ENCODE measurements around the gene PHB1.

PHB1 gene

DNA sequence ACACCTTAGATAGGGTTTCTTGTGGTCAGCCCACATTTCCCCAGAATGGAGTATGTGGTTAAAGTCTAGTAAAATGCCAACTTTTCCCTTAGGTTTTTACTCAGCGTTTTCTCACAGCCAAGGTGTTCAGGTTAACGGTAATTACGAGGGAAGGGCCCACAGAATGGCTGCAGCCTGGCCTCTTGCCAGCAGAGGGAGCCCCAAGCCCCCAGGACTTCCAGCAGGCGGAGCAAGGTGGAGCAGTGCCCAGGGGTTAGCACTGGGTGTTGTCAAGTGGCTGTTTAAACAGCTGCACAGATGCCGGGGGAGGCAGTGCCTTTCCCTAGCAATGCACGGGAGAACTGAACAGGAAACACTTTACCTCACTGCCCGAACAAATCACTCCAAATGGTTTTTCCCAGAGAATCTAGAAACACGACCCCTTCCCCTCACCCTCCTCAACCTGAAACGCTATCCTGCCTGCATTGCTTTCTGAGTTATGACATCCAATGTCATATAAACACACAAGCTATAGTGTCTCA is 6.6 kb downstream of the PHB1 start:
- Histone ChIP-seq H3K27me3 (ENCODE audit: control insufficient read depth in 5 of 5, insufficient read depth in 4 of 5, low read length in 5 of 5) (no peaks in the 10 kb centered on the region), H3K36me3 (ENCODE audit: control insufficient read depth in 5 of 5, insufficient read depth in 5 of 5, low read length in 5 of 5) (peaks cover 28 to 95% (median 89%) of the 10 kb centered on the region in 5 donors), H3K9ac (ENCODE audit: low read length in 5 of 5) (no peak overlapping the region), H3K4me1 (ENCODE audit: control insufficient read depth in 5 of 5, insufficient read depth in 5 of 5, low read length in 5 of 5) (peaks cover 0 to 2% (median 0%) of the 10 kb centered on the region in 5 donors), H3K9me3 (ENCODE audit: control insufficient read depth in 5 of 5, low read length in 5 of 5) (no peaks in the 10 kb centered on the region), H3K4me3 (ENCODE audit: low read depth in 1 of 5, low read length in 5 of 5) (no peak overlapping the region), H3K27ac (ENCODE audit: low read depth, low read length) (no peak overlapping the region)

GRCh38 chr17:49407086-49407485 is 7.6 kb downstream of the PHB1 start:
- no peaks in the 10 kb centered on the region for H3K27me3 ChIP-seq (ENCODE audit: control insufficient read depth in 5 of 5, insufficient read depth in 4 of 5, low read length in 5 of 5)
- H3K4me3 ChIP-seq (ENCODE audit: low read depth in 1 of 5, low read length in 5 of 5) = no peak overlapping the region
- H3K36me3 ChIP-seq (ENCODE audit: control insufficient read depth in 5 of 5, insufficient read depth in 5 of 5, low read length in 5 of 5) = peaks cover 26 to 93% (median 88%) of the 10 kb centered on the region in 5 donors
- H3K27ac ChIP-seq (ENCODE audit: low read depth, low read length) = no peak overlapping the region
- H3K4me1 ChIP-seq (ENCODE audit: control insufficient read depth in 5 of 5, insufficient read depth in 5 of 5, low read length in 5 of 5) = peaks cover 0 to 2% (median 0%) of the 10 kb centered on the region in 5 donors
- no peaks in the 10 kb centered on the region for H3K9me3 ChIP-seq (ENCODE audit: control insufficient read depth in 5 of 5, low read length in 5 of 5)
- H3K9ac ChIP-seq (ENCODE audit: low read length in 5 of 5) = no peak overlapping the region

GRCh38 chr17:49406421-49407061 is 8.1 kb downstream of the PHB1 start:
- Histone ChIP-seq H3K27me3 (ENCODE audit: control insufficient read depth in 5 of 5, insufficient read depth in 4 of 5, low read length in 5 of 5) (no peaks in the 10 kb centered on the region), H3K4me3 (ENCODE audit: low read depth in 1 of 5, low read length in 5 of 5) (no peak overlapping the region), H3K9ac (ENCODE audit: low read length in 5 of 5) (no peak overlapping the region), H3K27ac (ENCODE audit: low read depth, low read length) (no peak overlapping the region), H3K36me3 (ENCODE audit: control insufficient read depth in 5 of 5, insufficient read depth in 5 of 5, low read length in 5 of 5) (peaks cover 21 to 87% (median 83%) of the 10 kb centered on the region in 5 donors), H3K9me3 (ENCODE audit: control insufficient read depth in 5 of 5, low read length in 5 of 5) (no peaks in the 10 kb centered on the region), H3K4me1 (ENCODE audit: control insufficient read depth in 5 of 5, insufficient read depth in 5 of 5, low read length in 5 of 5) (peaks cover 0 to 2% (median 0%) of the 10 kb centered on the region in 5 donors)

DNA sequence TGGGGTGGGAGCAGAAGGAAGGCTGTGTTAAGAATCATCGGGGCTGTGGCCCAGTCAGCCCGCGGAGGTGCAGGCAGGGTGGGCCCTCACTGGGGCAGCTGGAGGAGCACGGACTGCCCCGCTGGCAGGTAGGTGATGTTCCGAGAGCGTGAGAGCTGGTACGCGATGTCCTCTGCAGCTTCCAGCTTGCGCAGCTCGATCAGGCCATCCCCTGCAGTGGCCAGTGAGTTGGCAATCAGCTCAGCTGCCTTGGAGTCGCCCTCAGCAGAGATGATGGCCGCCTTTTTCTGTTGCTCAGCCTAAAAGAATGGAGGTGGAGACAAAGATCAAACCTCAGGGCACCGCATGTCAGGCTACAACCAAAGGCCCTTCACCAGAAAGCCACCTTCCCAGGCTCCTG is 9.8 kb downstream of the PHB1 start:
- Histone ChIP-seq H3K27ac (ENCODE audit: low read depth, low read length) (no peak overlapping the region), H3K27me3 (ENCODE audit: control insufficient read depth in 5 of 5, insufficient read depth in 4 of 5, low read length in 5 of 5) (no peaks in the 10 kb centered on the region)

DNA sequence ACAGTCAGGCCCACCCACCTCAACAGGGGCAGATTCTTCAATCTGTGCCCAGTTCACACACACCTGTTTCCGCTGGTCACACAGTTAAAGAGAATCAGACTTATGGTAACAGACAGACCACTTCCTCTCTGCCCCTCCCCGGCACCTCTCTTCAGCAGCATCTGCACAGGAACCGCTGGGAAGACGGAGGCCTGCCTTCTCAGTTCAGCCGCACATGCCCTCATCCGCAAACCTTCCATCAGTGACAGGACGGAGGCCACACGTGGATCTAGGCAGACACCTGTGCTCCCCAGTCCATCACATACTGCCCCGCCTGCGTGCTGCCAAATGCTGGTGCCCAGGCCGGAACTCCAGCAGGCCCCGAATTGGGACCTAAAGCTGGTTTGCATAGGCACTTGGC is 10.3 kb downstream of the PHB1 start:
- H3K27me3 ChIP-seq (ENCODE audit: control insufficient read depth in 5 of 5, insufficient read depth in 4 of 5, low read length in 5 of 5) = no peaks in the 10 kb centered on the region
- H3K9ac ChIP-seq (ENCODE audit: low read length in 5 of 5) = no peak overlapping the region
- peaks cover 13 to 66% (median 64%) of the 10 kb centered on the region in 5 donors for H3K36me3 ChIP-seq (ENCODE audit: control insufficient read depth in 5 of 5, insufficient read depth in 5 of 5, low read length in 5 of 5)
- H3K9me3 ChIP-seq (ENCODE audit: control insufficient read depth in 5 of 5, low read length in 5 of 5) = no peaks in the 10 kb centered on the region
- no peak overlapping the region for H3K4me3 ChIP-seq (ENCODE audit: low read depth in 1 of 5, low read length in 5 of 5)
- no peak overlapping the region for H3K27ac ChIP-seq (ENCODE audit: low read depth, low read length)
- H3K4me1 ChIP-seq (ENCODE audit: control insufficient read depth in 5 of 5, insufficient read depth in 5 of 5, low read length in 5 of 5) = peaks cover 0 to 2% (median 0%) of the 10 kb centered on the region in 5 donors

More for the DNA sequence above, 9.8 kb downstream of the PHB1 start:
- H3K9ac ChIP-seq (ENCODE audit: low read length in 5 of 5) = no peak overlapping the region
- H3K9me3 ChIP-seq (ENCODE audit: control insufficient read depth in 5 of 5, low read length in 5 of 5) = no peaks in the 10 kb centered on the region
- peaks cover 13 to 71% (median 67%) of the 10 kb centered on the region in 5 donors for H3K36me3 ChIP-seq (ENCODE audit: control insufficient read depth in 5 of 5, insufficient read depth in 5 of 5, low read length in 5 of 5)
- H3K4me3 ChIP-seq (ENCODE audit: low read depth in 1 of 5, low read length in 5 of 5) = no peak overlapping the region
- peaks cover 0 to 2% (median 0%) of the 10 kb centered on the region in 5 donors for H3K4me1 ChIP-seq (ENCODE audit: control insufficient read depth in 5 of 5, insufficient read depth in 5 of 5, low read length in 5 of 5)

DNA sequence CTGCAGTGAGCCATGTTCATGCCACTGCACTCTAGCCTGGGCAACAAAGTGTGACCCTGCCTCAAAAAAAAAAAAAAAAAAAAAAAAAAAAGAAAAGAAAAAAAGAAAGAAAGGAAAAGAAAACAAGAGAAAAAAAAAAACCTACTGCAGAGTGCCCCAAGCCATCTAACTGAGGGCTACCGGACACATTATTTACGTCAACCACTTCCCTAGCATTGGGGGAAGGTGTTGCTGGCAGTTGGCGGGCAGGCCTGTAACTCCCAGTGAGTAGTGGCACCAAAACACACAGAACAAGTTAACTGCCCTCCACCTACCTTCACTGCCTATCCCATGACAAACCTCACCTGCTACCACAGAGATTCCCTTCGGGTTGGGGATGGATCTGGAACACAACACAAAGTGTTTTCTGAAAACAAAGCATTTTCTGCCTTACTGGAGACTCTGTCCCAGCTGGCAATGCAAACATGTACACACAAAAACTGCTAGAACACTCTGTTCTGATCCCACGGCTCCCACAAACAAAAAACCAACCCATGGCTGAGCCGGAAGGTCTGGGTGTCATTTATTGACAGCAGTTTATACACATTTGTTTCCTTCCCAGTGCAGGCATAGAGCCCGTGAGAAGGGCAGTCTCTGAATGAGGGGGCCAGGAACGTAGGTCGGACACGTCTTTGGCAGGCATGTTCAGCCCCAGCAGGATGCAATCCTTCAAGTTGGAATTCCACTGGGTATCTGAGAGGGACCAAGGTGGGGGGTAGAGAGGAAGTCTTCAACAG is 11.0 kb downstream of the PHB1 start:
- Histone ChIP-seq H3K36me3 (ENCODE audit: control insufficient read depth in 5 of 5, insufficient read depth in 5 of 5, low read length in 5 of 5) (peaks cover 13 to 60% (median 58%) of the 10 kb centered on the region in 5 donors), H3K4me1 (ENCODE audit: control insufficient read depth in 5 of 5, insufficient read depth in 5 of 5, low read length in 5 of 5) (peaks cover 0 to 2% (median 0%) of the 10 kb centered on the region in 5 donors), H3K27me3 (ENCODE audit: control insufficient read depth in 5 of 5, insufficient read depth in 4 of 5, low read length in 5 of 5) (no peaks in the 10 kb centered on the region), H3K27ac (ENCODE audit: low read depth, low read length) (no peak overlapping the region), H3K4me3 (ENCODE audit: low read depth in 1 of 5, low read length in 5 of 5) (no peak overlapping the region), H3K9me3 (ENCODE audit: control insufficient read depth in 5 of 5, low read length in 5 of 5) (no peaks in the 10 kb centered on the region), H3K9ac (ENCODE audit: low read length in 5 of 5) (no peak overlapping the region)

DNA sequence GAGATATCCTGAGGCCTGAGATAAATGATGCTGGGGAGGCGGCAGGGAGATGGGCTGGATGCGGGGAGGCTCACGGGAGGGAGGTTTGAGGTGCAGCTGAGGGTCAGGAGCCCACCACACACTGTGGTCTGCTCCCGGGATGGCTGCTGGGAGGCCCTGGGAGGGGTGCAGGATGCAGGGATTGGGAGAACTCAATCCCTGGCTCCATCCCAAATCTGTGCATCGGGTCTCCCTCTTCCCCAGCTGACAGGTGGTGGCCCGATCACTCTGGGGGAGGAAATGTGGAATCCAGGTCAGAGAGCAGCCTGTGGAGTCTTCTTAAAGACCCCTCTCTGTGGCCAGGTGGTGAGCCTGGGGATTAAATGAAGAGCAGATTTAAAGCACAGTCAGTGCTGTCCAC is 12.0 kb downstream of the PHB1 start:
- Histone ChIP-seq H3K4me3 (ENCODE audit: low read depth in 1 of 5, low read length in 5 of 5) (no peak overlapping the region), H3K27me3 (ENCODE audit: control insufficient read depth in 5 of 5, insufficient read depth in 4 of 5, low read length in 5 of 5) (no peaks in the 10 kb centered on the region), H3K36me3 (ENCODE audit: control insufficient read depth in 5 of 5, insufficient read depth in 5 of 5, low read length in 5 of 5) (peaks cover 12 to 51% (median 48%) of the 10 kb centered on the region in 5 donors), H3K27ac (ENCODE audit: low read depth, low read length) (no peak overlapping the region), H3K9me3 (ENCODE audit: control insufficient read depth in 5 of 5, low read length in 5 of 5) (no peaks in the 10 kb centered on the region), H3K9ac (ENCODE audit: low read length in 5 of 5) (no peak overlapping the region), H3K4me1 (ENCODE audit: control insufficient read depth in 5 of 5, insufficient read depth in 5 of 5, low read length in 5 of 5) (peaks cover 0 to 1% (median 0%) of the 10 kb centered on the region in 5 donors)

DNA sequence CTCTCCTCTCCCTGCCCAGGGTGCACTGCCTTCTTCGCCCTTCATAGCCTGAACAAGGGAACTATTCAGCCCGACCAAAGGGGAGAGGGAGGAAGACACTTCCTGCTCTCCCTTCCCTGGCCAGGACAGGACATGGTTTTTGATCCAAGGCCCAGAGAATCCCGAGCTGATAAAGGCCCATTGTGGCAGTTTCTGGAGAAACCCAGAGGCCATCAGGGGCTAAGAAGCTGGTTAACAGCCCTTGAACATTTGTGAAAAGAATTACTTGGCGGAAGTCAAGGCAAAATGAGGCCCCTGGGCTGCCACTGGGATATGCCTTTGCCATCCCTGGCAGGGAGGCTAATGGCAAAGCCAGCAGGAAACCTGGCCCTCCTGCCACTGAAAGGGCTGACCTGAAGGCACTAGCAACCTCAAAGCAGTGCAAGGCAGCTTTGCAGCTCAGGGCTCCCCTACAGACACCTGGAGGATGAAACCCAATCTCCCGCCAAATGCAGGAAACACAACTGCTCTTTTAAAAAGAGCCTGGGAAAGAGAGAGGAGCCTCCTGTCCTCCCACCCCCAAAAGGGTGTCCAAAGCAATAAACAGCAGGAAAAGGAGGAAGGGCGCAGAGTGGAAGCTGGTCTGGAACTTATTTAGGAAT is 12.6 kb downstream of the PHB1 start:
- H3K9ac ChIP-seq (ENCODE audit: low read length in 5 of 5) = no peak overlapping the region
- peaks cover 7 to 46% (median 44%) of the 10 kb centered on the region in 5 donors for H3K36me3 ChIP-seq (ENCODE audit: control insufficient read depth in 5 of 5, insufficient read depth in 5 of 5, low read length in 5 of 5)
- no peak overlapping the region for H3K4me3 ChIP-seq (ENCODE audit: low read depth in 1 of 5, low read length in 5 of 5)
- H3K27ac ChIP-seq (ENCODE audit: low read depth, low read length) = no peak overlapping the region
- H3K9me3 ChIP-seq (ENCODE audit: control insufficient read depth in 5 of 5, low read length in 5 of 5) = no peaks in the 10 kb centered on the region
- H3K27me3 ChIP-seq (ENCODE audit: control insufficient read depth in 5 of 5, insufficient read depth in 4 of 5, low read length in 5 of 5) = no peaks in the 10 kb centered on the region
- peaks cover 0 to 3% (median 0%) of the 10 kb centered on the region in 5 donors for H3K4me1 ChIP-seq (ENCODE audit: control insufficient read depth in 5 of 5, insufficient read depth in 5 of 5, low read length in 5 of 5)

- H3K4me1 ChIP-seq (ENCODE audit: control insufficient read depth in 5 of 5, insufficient read depth in 5 of 5, low read length in 5 of 5) = peaks cover 0 to 3% (median 0%) of the 10 kb centered on the region in 5 donors
- no peaks in the 10 kb centered on the region for H3K9me3 ChIP-seq (ENCODE audit: control insufficient read depth in 5 of 5, low read length in 5 of 5)
- no peaks in the 10 kb centered on the region for H3K27me3 ChIP-seq (ENCODE audit: control insufficient read depth in 5 of 5, insufficient read depth in 4 of 5, low read length in 5 of 5)
- H3K4me3 ChIP-seq (ENCODE audit: low read depth in 1 of 5, low read length in 5 of 5) = no peak overlapping the region
- peaks cover 0 to 25% (median 23%) of the 10 kb centered on the region in 5 donors for H3K36me3 ChIP-seq (ENCODE audit: control insufficient read depth in 5 of 5, insufficient read depth in 5 of 5, low read length in 5 of 5)
- no peak overlapping the region for H3K9ac ChIP-seq (ENCODE audit: low read length in 5 of 5)
- H3K27ac ChIP-seq (ENCODE audit: low read depth, low read length) = no peak overlapping the region
Observed at GRCh38 chr17:49399995-49400394, 14.7 kb downstream of the PHB1 start.
